Measurements from ENCODE around the gene CPED1.

Gene CPED1

DNA sequence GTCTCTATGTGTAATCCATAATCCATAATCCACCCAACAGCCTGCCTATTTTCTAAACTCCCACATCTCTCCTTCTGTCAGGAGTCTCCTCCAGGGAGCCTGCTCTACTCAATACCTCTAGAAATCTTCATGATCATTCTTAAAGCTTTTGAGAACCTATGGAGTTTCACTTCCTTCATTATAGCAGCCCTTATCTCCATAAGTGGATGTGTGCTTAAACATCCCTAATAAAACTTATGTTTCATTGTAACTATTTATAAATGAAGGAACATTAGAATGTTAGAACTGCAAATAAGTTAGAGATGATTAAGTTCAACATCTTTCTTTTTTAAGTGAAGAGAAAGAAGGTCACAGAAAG is 8.5 kb downstream of the CPED1 start:
- H3K4me2 ChIP-seq (ENCODE audit: low read length) = no peak overlapping the region

DNA sequence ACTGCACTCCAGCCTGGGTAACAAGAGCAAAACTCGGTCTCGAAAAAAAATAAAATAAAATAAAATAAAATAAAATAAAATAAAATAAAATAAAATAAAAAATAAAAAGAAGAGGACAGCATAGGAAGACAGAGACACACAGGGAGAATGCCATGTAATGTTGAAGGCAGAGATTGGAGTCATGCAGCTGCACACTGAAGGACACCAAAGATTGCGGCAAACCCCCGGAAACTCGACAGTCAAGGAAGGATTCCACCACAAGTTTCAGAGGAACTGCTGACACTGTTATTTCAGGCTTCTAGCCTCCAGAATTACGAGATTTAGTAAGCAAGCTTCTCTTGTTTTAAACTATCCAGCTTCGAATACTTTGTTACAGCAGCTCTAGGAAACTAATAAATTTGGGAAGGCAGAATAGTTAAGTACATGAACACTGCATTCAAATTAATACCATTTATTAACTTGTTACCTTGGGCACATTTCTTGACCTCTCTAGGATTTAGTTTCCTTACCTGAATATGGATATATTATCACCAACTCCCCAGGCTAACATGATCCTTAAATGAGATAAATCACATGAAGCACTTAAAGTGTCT is 9.5 kb downstream of the CPED1 start:
- H3K9ac ChIP-seq (ENCODE audit: low read length) = no peak overlapping the region
- TF ChIP-seq, protein P1, sequence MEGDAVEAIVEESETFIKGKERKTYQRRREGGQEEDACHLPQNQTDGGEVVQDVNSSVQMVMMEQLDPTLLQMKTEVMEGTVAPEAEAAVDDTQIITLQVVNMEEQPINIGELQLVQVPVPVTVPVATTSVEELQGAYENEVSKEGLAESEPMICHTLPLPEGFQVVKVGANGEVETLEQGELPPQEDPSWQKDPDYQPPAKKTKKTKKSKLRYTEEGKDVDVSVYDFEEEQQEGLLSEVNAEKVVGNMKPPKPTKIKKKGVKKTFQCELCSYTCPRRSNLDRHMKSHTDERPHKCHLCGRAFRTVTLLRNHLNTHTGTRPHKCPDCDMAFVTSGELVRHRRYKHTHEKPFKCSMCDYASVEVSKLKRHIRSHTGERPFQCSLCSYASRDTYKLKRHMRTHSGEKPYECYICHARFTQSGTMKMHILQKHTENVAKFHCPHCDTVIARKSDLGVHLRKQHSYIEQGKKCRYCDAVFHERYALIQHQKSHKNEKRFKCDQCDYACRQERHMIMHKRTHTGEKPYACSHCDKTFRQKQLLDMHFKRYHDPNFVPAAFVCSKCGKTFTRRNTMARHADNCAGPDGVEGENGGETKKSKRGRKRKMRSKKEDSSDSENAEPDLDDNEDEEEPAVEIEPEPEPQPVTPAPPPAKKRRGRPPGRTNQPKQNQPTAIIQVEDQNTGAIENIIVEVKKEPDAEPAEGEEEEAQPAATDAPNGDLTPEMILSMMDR (IDR thresholded peaks at IDR 0.05; ENCODE audit: low read length) = no peak
- no peak for TF ChIP-seq EZH2 (IDR thresholded peaks at IDR 0.05; ENCODE audit: borderline replicate concordance, low read length)
- H3K4me3 ChIP-seq (ENCODE audit: low read depth, low read length, poor library complexity, severe bottlenecking) = no peak overlapping the region
- H3K4me1 ChIP-seq (ENCODE audit: insufficient read depth, low read length, severe bottlenecking) = peaks cover 17% of the 10 kb centered on the region
- no peak overlapping the region for H2AFZ ChIP-seq (ENCODE audit: low read length)
- no peaks in the 10 kb centered on the region for H3K9me3 ChIP-seq (ENCODE audit: low read length)
- no peaks in the 10 kb centered on the region for H4K20me1 ChIP-seq (ENCODE audit: insufficient read depth, low read length)
- H3K36me3 ChIP-seq (ENCODE audit: insufficient read depth, low read length) = no peaks in the 10 kb centered on the region
- no peak overlapping the region for H3K4me2 ChIP-seq (ENCODE audit: low read length)
- no peaks in the 10 kb centered on the region for H3K9me2 ChIP-seq (ENCODE audit: low read depth, low read length)
- H3K79me2 ChIP-seq (ENCODE audit: insufficient read depth, low read length) = no peaks in the 10 kb centered on the region
- no peaks in the 10 kb centered on the region for H3F3A ChIP-seq (ENCODE audit: insufficient read depth, low read length)
- H3K27ac ChIP-seq (ENCODE audit: low read depth, low read length, poor library complexity, severe bottlenecking) = no peak overlapping the region
- no peaks in the 10 kb centered on the region for H3K27me3 ChIP-seq (ENCODE audit: insufficient read depth, low read length)

More for the DNA sequence above, 8.5 kb downstream of the CPED1 start:
- Histone ChIP-seq H3K27ac (ENCODE audit: low read depth, low read length, poor library complexity, severe bottlenecking) (no peak overlapping the region), H3K9me3 (ENCODE audit: low read length) (no peaks in the 10 kb centered on the region), H3K9me2 (ENCODE audit: low read depth, low read length) (no peaks in the 10 kb centered on the region), H3K36me3 (ENCODE audit: insufficient read depth, low read length) (no peaks in the 10 kb centered on the region), H4K20me1 (ENCODE audit: insufficient read depth, low read length) (no peaks in the 10 kb centered on the region), H3K4me3 (ENCODE audit: low read depth, low read length, poor library complexity, severe bottlenecking) (no peak overlapping the region), H3K27me3 (ENCODE audit: insufficient read depth, low read length) (no peaks in the 10 kb centered on the region), H2AFZ (ENCODE audit: low read length) (no peak overlapping the region), H3K9ac (ENCODE audit: low read length) (no peak overlapping the region), H3K79me2 (ENCODE audit: insufficient read depth, low read length) (no peaks in the 10 kb centered on the region), H3F3A (ENCODE audit: insufficient read depth, low read length) (no peaks in the 10 kb centered on the region), H3K4me1 (ENCODE audit: insufficient read depth, low read length, severe bottlenecking) (peaks cover 17% of the 10 kb centered on the region)
- TF ChIP-seq, protein P1 (IDR thresholded peaks at IDR 0.05; ENCODE audit: low read length) = no peak
- no peak for TF ChIP-seq EZH2 (IDR thresholded peaks at IDR 0.05; ENCODE audit: borderline replicate concordance, low read length)

DNA sequence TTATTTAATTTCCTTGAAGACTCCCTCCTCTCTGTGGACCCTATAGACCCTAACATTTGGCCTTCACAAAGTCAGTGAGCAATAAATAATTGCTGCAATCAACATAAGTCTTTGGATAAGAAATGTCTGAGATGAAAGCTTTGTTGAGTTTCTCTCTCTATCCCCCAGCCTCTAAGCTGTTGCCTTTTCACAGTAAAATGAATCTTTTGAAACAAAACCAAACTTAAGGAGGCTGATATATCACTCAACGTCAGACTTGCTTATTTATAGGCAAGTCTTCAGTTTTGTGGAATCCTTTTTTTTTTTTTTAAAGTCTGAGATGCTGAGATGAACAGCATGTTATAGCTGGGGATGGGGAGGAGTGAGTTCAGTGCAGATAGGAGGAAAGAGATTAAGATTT is 10.0 kb downstream of the CPED1 start:
- Histone ChIP-seq H3K4me3 (ENCODE audit: low read depth, low read length, poor library complexity, severe bottlenecking) (no peak overlapping the region), H3K36me3 (ENCODE audit: insufficient read depth, low read length) (no peaks in the 10 kb centered on the region), H3K27ac (ENCODE audit: low read depth, low read length, poor library complexity, severe bottlenecking) (no peak overlapping the region), H3K9ac (ENCODE audit: low read length) (no peak overlapping the region), H3K4me1 (ENCODE audit: insufficient read depth, low read length, severe bottlenecking) (peaks cover 17% of the 10 kb centered on the region), H3K4me2 (ENCODE audit: low read length) (no peak overlapping the region), H3K9me2 (ENCODE audit: low read depth, low read length) (no peaks in the 10 kb centered on the region), H4K20me1 (ENCODE audit: insufficient read depth, low read length) (no peaks in the 10 kb centered on the region), H3K9me3 (ENCODE audit: low read length) (no peaks in the 10 kb centered on the region), H3F3A (ENCODE audit: insufficient read depth, low read length) (no peaks in the 10 kb centered on the region), H3K27me3 (ENCODE audit: insufficient read depth, low read length) (no peaks in the 10 kb centered on the region), H3K79me2 (ENCODE audit: insufficient read depth, low read length) (no peaks in the 10 kb centered on the region), H2AFZ (ENCODE audit: low read length) (no peak overlapping the region)
- TF ChIP-seq EZH2 (IDR thresholded peaks at IDR 0.05; ENCODE audit: borderline replicate concordance, low read length) = no peak
- TF ChIP-seq, protein P1 (IDR thresholded peaks at IDR 0.05; ENCODE audit: low read length) = no peak

Data from OCI-LY1 (cell line).